ENCODE results near the gene NOL12. TPM values are rescaled to one million over a fixed set of nuclear protein-coding genes. Genes with fewer than 3 reads are reported as not detected.

Gene NOL12
- polyA plus RNA-seq, 2 of the 4 experiments (the other 2 are of a cell fraction) = 23.0 to 37.3 TPM

- peak within 1 kb of the TSS; percentile 82 for H3K4me3 ChIP-seq
- no peaks in the 10 kb centered on the region for H3K9me3 ChIP-seq
- peak within 1 kb of the TSS; percentile 77 to 92 for H3K27ac ChIP-seq
- H3K4me2 ChIP-seq = peak within 1 kb of the TSS; percentile 98
- POLR2A ChIA-PET = interaction anchor here (0.7 to 2.6 kb wide), 13 partner anchors 15 to 598 kb away, joined by 3 to 31 read pairs (median 5); partner anchors contain the start of genes GCAT, LGALS1 and NOL12
- peak; percentile 97 to 99 for ATAC-seq
- WGBS (ENCODE audit: missing lambda C conversion rate) = 6% methylated on average over 19 of the region's 101 CpGs
- H3K4me1 ChIP-seq = peaks cover 15% of the 10 kb centered on the region
- CTCF ChIA-PET = interaction anchor here (0.8 to 8.3 kb wide), 10 partner anchors 10 to 51 kb away, joined by 3 to 67 read pairs (median 4); partner anchors contain the start of genes GGA1, SH3BP1 and TRIOBP
- FAIRE-seq = no peak
- DNase-seq (ENCODE audit: low read depth in 1 of 2, low spot score in 1 of 2) = peak; percentile 97 to 99
- TF ChIP-seq KDM1A (IDR thresholded peaks at IDR 0.05; ENCODE audit: low read depth) = no peak
- no peak for TF ChIP-seq EHF (CRISPR knock-in tag; IDR thresholded peaks at IDR 0.05)
- no peak for TF ChIP-seq TFCP2L1 (CRISPR knock-in tag; IDR thresholded peaks at IDR 0.05)
- TF ChIP-seq NR3C1 (IDR thresholded peaks at IDR 0.05) = no peak
- no peak for TF ChIP-seq SMC3 (IDR thresholded peaks at IDR 0.05)
- no peak for TF ChIP-seq SREBF2 (IDR thresholded peaks at IDR 0.05)
- no peak for TF ChIP-seq CTCF (IDR thresholded peaks at IDR 0.05)
- TF ChIP-seq NPAS2 (CRISPR knock-in tag; IDR thresholded peaks at IDR 0.05; ENCODE audit: borderline replicate concordance) = no peak
- TF ChIP-seq REST (IDR thresholded peaks at IDR 0.05) = no peak
- no peak for TF ChIP-seq HOXB5 (CRISPR knock-in tag; IDR thresholded peaks at IDR 0.05)
- no peak for TF ChIP-seq USF2 (IDR thresholded peaks at IDR 0.05)
- no peak for TF ChIP-seq CEBPB (IDR thresholded peaks at IDR 0.05)
- TF ChIP-seq MAZ (IDR thresholded peaks at IDR 0.05; ENCODE audit: borderline replicate concordance, low read depth, low read length) = no peak
- no peak for TF ChIP-seq NFE2L2 (conservative IDR thresholded peaks at IDR 0.05; ENCODE audit: low read length)
- no peak for TF ChIP-seq HEYL (CRISPR knock-in tag; IDR thresholded peaks at IDR 0.05)
- no peak for TF ChIP-seq GATA3 (IDR thresholded peaks at IDR 0.05; ENCODE audit: borderline replicate concordance)
- TF ChIP-seq POLR2A (IDR thresholded peaks at IDR 0.05; ENCODE audit: low read length) = peak; percentile 64
- TF ChIP-seq ELK1 (IDR thresholded peaks at IDR 0.05; ENCODE audit: low read depth, low read length) = no peak
- TF ChIP-seq ZSCAN20 (CRISPR knock-in tag; IDR thresholded peaks at IDR 0.05) = no peak
- no peak for TF ChIP-seq ATOH8 (CRISPR knock-in tag; IDR thresholded peaks at IDR 0.05; ENCODE audit: low read depth)
- TF ChIP-seq BHLHE40 (IDR thresholded peaks at IDR 0.05; ENCODE audit: low read depth, low read length) = 0 out of 2 replicates have a peak, but pooled peaks have one; percentile 43
- 0 out of 2 replicates have a peak, but pooled peaks have one; percentile 39 for TF ChIP-seq HOXB13 (CRISPR knock-in tag; IDR thresholded peaks at IDR 0.05; ENCODE audit: low read depth)
- TF ChIP-seq FOSB (CRISPR knock-in tag; IDR thresholded peaks at IDR 0.05) = no peak
- no peak for TF ChIP-seq FOSL2 (IDR thresholded peaks at IDR 0.05)
- TF ChIP-seq FOSL2 (CRISPR knock-in tag; IDR thresholded peaks at IDR 0.05) = no peak
- no peak for TF ChIP-seq JUNB (IDR thresholded peaks at IDR 0.05)
- no peak for TF ChIP-seq RNF2 (IDR thresholded peaks at IDR 0.05; ENCODE audit: borderline replicate concordance, low read depth)
- TF ChIP-seq KDM5A (IDR thresholded peaks at IDR 0.05) = no peak
- no peak for TF ChIP-seq HMGXB4 (CRISPR knock-in tag; IDR thresholded peaks at IDR 0.05; ENCODE audit: borderline replicate concordance)
Observed at GRCh38 chr22:37658133-37659065, 27.7 kb upstream of the NOL12 start, which contains the start of gene PDXP. PDXP (plus strand) TSS chr22:37658723; CDS start chr22:37658783, 60 bp downstream.
